Spinal cord (tissue), 10 donors: ENCODE results near the gene HIPK3. TPM values are rescaled to one million over a fixed set of nuclear protein-coding genes. Genes with fewer than 3 reads are reported as not detected.
"Not testable (repeated sequence)": the region's sequence is repeated elsewhere in the genome, so short reads cannot be mapped to it uniquely, and the experiment has no call there.

Experiments
- DNase-seq, 6 donors: peaks; one replicate each; pipeline versions ENCODE4 v3.0.0 to v3.0.0-alpha.2; 2013 to 2015; ENCODE audit warnings: low spot score in 6 of 6, low read depth in 4 of 6
- H3K27ac ChIP-seq: one replicate; pipeline ENCODE4 v1.5.1; 2013; ENCODE audit warnings: low read depth, low read length, control low read depth
- H3K27me3 ChIP-seq: one replicate; pipeline ENCODE4 v1.6.1; 2013; ENCODE audit warnings: low read length; ENCODE audit not compliant: control insufficient read depth, insufficient read depth
- H3K36me3 ChIP-seq: one replicate; pipeline ENCODE4 v1.6.1; 2013; ENCODE audit warnings: low read length; ENCODE audit not compliant: control insufficient read depth, insufficient read depth
- H3K4me1 ChIP-seq: one replicate; pipeline ENCODE4 v1.6.1; 2013; ENCODE audit warnings: low read length; ENCODE audit not compliant: control insufficient read depth, insufficient read depth
- H3K4me3 ChIP-seq: one replicate; pipeline ENCODE4 v1.5.1; 2013; ENCODE audit warnings: low read depth, low read length, control low read depth
- H3K9me3 ChIP-seq: one replicate; pipeline ENCODE4 v1.6.1; 2013; ENCODE audit warnings: low read length; ENCODE audit not compliant: control insufficient read depth, insufficient read depth
- WGBS: methylation state at CpG from one replicate; pipeline ENCODE4 v1.1.5; 2013; ENCODE audit warnings: missing lambda C conversion rate; ENCODE audit not compliant: insufficient coverage; 5-methylcytosine and 5-hydroxymethylcytosine counted together
- long read RNA-seq, 4 donors: transcript quantifications; one replicate each; lab custom pipeline, GENCODE V29; 2026
- polyA plus RNA-seq, 2 donors: library from polyadenylated mRNA; unstranded; fragments of 120-200 nt; gene quantifications; one replicate each; pipeline ENCODE4 v1.2.1, GENCODE V29; 2013; ENCODE audit not compliant: insufficient read length in 2 of 2
- total RNA-seq, 2 donors: library from RNA; depleted of rRNA in 1 of 2; stranded (reverse); fragments of 120-200 nt in 1 of 2; fragments of >200 nt in 1 of 2; gene quantifications; one replicate each; pipeline versions ENCODE4 v1.2.3 to v1.2.4, GENCODE V29; 2013 to 2014
- donor health status: healthy.

HIPK3 gene
- 100 to 1,000 TPM; 131 to 169 TPM for total RNA-seq
- 10 to 100 TPM; 26.1 to 36.4 TPM for polyA plus RNA-seq
- long read RNA-seq, donor 1, partial matches to known transcripts = 67 of 67 reads
- long read RNA-seq, donor 1, other reads (novel, unspliced or antisense) = 0 of 67 reads
- long read RNA-seq, donor 2, full-length matches to known transcripts = 2 of 2 reads
- long read RNA-seq, donor 2, partial matches to known transcripts = 0 of 2 reads
- long read RNA-seq, donor 2, other reads (novel, unspliced or antisense) = 0 of 2 reads
- long read RNA-seq, donor 3, partial matches to known transcripts = 0 of 1 reads
- long read RNA-seq, donor 3, other reads (novel, unspliced or antisense) = 0 of 1 reads
- long read RNA-seq, donor 4 = 0 reads

DNA sequence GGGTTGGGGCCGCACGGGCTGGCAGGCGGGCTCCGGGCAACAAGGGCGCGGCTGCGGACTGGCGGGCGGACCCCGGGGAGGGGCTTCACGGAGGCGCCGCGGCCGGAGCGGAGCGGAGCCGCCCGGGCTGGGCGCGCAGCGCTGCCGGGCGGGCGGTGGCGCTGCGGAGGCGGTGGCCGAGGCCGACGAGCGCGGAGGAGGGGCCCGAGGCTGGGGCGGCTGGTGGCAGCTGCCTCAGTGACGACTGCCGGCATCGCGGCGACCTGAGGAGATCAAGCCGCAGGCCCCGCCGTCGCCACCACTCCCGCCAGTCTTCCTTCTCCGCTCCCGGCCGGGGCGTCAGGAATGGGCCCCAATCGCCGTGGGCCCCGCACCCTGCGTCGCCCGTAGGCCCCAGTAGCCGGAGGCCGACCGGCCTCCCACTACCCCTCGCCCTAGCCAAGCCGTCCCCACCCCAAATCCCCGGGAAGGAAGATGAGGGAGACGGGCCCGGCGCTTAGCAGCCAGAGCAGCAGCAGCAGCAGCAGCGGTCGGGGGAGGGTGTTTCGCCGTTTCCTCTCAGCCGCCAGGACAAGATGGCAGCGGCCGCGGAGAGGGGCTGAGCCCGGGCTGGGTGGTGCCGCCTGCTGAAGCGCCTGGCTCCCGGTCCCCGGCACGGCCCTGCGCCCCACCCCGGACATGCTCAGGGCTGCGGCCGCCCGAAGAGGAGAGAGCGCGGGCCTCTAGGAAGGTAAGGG, at the start of gene HIPK3:
Gene HIPK3 (plus strand): TSS at position 222 of the 737 bp plus-strand sequence.
- Histone ChIP-seq H3K36me3 (no peaks in the 10 kb centered on the region), H3K9me3 (no peaks in the 10 kb centered on the region), H3K27me3 (no peaks in the 10 kb centered on the region), H3K4me1 (peaks cover 3% of the 10 kb centered on the region), H3K27ac (peak within 1 kb of the TSS; percentile 98), H3K4me3 (peak within 1 kb of the TSS; percentile 94)
- under 1% methylated on average over 85 of the region's 85 CpGs for WGBS
- peak; percentile 68 to 94 (median 76) for DNase-seq

DNA sequence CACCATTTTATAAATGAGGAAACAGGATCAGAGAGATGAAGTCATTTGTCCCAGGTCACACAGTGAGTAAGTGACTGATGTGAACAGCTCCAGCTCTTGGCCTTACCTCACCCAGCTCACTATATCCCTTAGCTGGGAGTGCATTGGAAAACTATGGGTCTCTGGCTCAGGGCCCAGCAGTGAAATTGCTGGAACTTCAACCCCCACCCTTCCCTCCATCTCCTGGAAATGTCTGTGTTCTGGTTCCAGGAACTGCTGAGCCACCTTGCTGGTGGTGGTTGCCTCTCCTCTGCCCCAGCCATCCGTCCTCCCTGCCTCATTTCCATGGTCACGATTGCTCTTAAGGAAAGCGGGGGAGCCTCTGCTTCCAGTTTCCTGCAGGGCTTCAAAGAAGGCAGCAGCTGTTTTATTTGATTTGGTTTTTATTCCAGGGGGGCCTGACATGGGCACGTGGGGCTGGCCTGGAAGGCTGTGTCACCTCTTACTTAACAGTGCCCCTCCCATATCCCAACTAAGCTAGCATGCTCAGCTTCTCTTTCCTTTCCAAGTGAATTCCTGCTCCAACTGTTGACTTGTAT, 49.7 kb upstream of the HIPK3 start:
- H3K4me3 ChIP-seq = no peak overlapping the region
- H3K27me3 ChIP-seq = no peaks in the 10 kb centered on the region
- peak in 1 of 6 donors; percentile 38 for DNase-seq
- H3K27ac ChIP-seq = no peak overlapping the region
- no peaks in the 10 kb centered on the region for H3K36me3 ChIP-seq
- H3K9me3 ChIP-seq = no peaks in the 10 kb centered on the region
- H3K4me1 ChIP-seq = no peaks in the 10 kb centered on the region
- 27% methylated on average over 2 of the region's 4 CpGs for WGBS

DNA sequence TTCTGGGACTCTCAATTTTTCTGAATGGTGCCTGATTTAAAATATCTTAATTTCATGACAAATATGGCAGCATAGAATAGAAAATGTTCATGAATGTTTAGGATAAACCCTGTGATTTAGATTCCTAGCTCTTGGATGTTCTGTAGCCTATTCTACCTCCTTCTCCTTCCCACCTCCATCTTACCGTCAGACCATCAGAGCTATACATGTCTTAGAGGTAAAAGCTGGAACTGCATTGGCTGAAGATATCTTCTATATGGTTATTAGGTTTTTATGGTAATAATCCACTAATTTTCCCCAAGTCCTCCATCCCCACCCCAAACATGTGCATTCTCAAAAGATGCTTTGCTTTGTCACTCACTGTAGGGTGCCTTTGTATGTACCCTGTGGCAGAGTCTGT, 49.0 kb upstream of the HIPK3 start:
- no CpG with 5 or more reads among the region's 1 CpG for WGBS
- H3K27me3 ChIP-seq = no peaks in the 10 kb centered on the region
- H3K4me3 ChIP-seq = no peak overlapping the region
- H3K4me1 ChIP-seq = no peaks in the 10 kb centered on the region
- no peak overlapping the region for H3K27ac ChIP-seq
- DNase-seq = no peak
- H3K36me3 ChIP-seq = no peaks in the 10 kb centered on the region
- H3K9me3 ChIP-seq = no peaks in the 10 kb centered on the region

DNA sequence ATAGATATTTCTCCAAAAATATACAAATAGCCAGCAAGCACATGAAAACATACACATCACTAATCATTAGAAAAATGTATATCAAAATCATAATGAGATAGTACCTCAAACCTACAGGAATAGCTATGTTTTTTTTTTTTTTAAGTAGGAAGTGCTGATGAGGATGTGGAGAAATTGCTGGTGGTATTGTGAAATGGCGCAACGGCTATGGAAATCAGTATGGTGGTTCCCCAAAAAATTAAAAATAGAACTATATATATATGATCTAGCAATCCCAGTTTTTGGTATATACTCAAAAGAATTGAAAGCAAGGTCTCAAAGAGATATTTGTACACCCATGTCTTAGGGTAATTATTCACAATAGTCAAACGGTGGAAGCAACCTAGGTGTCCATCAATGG, 46.0 kb upstream of the HIPK3 start:
- WGBS = no CpG with 5 or more reads among the region's 3 CpGs

DNA sequence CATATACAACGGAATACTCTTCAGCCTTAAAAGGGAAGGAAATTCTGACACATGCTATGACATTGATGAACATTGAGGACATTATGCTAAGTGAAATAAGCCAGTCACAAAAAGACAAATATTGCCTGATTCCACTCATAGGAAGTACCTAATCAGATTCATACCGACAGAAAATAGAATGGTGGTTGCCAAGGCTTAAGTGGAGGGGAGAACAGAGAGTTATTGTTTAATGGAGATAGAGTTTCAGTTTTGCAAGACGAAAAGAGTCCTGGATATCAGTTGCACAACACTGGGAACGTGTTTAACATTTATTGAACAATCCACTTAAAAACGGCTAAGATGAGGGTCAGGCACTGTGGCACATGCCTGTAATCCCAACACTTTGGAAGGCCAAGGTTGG, 45.6 kb upstream of the HIPK3 start:
- Histone ChIP-seq H3K4me3 (no peak overlapping the region), H3K27ac (no peak overlapping the region), H3K9me3 (no peaks in the 10 kb centered on the region), H3K36me3 (no peaks in the 10 kb centered on the region), H3K4me1 (no peaks in the 10 kb centered on the region), H3K27me3 (no peaks in the 10 kb centered on the region)
- WGBS = 76% methylated on average over 3 of the region's 5 CpGs
- no peak for DNase-seq

More for the DNA sequence above, 46.0 kb upstream of the HIPK3 start:
- Histone ChIP-seq H3K36me3 (no peaks in the 10 kb centered on the region), H3K9me3 (no peaks in the 10 kb centered on the region), H3K27ac (no peak overlapping the region), H3K27me3 (no peaks in the 10 kb centered on the region), H3K4me3 (no peak overlapping the region), H3K4me1 (no peaks in the 10 kb centered on the region)
- DNase-seq = no peak

DNA sequence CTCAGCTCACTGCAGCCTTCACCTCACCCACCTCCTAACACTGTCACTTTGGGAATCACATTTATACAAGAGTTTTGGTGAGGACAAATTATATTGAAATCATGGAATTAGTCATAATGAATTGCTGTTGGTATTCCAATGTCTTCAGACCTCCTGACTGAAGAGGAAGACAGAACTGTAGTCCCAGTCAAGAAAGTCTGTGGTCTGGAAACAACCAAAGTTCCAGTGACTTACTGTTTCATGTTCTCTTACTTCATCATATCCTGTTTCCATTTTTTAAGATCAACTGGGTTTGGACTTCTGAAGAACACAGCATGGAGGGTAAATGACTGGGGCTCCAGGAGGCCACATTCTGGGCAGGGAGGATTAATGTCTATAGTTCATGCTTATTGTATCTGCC, 43.0 kb upstream of the HIPK3 start:
- DNase-seq = no peak
- no peaks in the 10 kb centered on the region for H3K36me3 ChIP-seq
- H3K4me3 ChIP-seq = no peak overlapping the region
- H3K9me3 ChIP-seq = no peaks in the 10 kb centered on the region
- no peak overlapping the region for H3K27ac ChIP-seq
- no peaks in the 10 kb centered on the region for H3K27me3 ChIP-seq
- no peaks in the 10 kb centered on the region for H3K4me1 ChIP-seq

DNA sequence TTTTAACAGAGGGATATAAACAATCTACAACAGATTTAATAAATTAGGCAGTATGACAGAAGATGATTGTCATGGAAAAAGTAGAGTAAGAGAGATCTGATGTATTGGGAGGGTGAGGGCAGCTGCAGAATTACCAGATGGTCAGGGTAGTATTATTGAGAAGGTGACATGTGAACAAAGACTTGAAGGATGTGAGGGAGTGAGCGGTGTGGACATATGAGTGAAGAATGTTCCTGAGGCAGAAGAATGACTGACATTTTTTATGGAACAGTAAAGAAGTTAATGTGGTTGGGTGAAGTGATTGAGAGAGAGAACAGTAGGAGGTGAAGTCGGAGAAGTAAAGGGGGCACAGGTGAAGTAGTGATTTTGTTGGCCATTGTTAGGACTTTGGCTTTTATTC, 42.4 kb upstream of the HIPK3 start:
- 77% methylated on average over 2 of the region's 2 CpGs for WGBS
- H3K36me3 ChIP-seq = no peaks in the 10 kb centered on the region
- H3K4me1 ChIP-seq = no peaks in the 10 kb centered on the region
- H3K27me3 ChIP-seq = no peaks in the 10 kb centered on the region
- H3K9me3 ChIP-seq = no peaks in the 10 kb centered on the region
- H3K27ac ChIP-seq = no peak overlapping the region
- H3K4me3 ChIP-seq = no peak overlapping the region
- DNase-seq = no peak

DNA sequence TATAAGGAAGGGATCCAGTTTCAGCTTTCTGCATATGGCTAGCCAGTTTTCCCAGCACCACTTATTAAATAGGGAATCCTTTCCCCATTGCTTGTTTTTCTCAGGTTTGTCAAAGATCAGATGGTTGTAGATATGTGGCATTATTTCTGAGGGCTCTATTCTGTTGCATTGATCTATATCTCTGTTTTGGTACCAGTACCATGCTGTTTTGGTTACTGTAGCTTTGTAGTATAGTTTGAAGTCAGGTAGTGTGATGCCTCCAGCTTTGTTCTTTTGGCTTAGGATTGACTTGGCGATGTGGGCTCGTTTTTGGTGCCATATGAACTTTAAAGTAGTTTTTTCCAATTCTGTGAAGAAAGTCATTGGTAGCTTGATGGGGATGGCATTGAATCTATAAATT, 40.5 kb upstream of the HIPK3 start:
- H3K9me3 ChIP-seq, DNase-seq, H3K27me3 ChIP-seq, H3K4me1 ChIP-seq, H3K36me3 ChIP-seq, H3K27ac ChIP-seq, H3K4me3 ChIP-seq: not testable (repeated sequence)
- WGBS = no CpG with 5 or more reads among the region's 2 CpGs

DNA sequence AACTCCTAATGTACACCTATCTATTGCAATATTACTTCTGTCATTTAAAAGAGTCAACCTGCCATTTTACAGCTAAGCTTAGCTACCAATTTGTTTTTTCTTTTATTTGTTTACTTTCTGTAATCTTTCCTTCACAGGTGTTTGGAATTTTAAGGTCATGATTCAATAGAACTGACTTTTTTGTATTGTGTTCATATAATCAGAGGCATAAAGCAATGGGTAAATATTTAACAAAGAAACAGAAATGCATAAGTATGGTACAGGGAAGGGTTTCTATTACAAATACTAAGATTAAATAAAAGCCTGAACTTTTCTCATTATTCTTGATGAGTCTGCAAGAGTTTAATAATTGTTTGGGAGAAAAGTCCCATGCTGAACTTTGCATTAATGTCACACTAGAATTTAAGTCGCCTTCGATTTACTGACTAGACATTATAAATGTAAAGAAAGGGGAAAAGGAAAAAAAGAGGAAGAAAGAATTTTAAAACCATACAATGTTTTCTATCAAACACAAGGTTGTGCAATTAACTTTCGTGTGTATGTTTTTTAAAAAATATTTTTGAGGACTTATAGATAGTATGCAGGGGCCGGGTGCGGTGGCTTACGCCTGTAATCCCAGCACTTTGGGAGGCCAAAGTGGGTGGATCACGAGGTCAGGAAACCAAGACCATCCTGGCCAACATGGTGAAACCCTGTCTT, 35.0 kb upstream of the HIPK3 start:
- H3K9me3 ChIP-seq = no peaks in the 10 kb centered on the region
- DNase-seq = no peak
- no peaks in the 10 kb centered on the region for H3K27me3 ChIP-seq
- no peaks in the 10 kb centered on the region for H3K36me3 ChIP-seq
- H3K4me1 ChIP-seq = no peaks in the 10 kb centered on the region
- no peak overlapping the region for H3K27ac ChIP-seq
- no peak overlapping the region for H3K4me3 ChIP-seq
- WGBS = 92% methylated on average over 4 of the region's 7 CpGs
